Stimulated activated CD8-positive, alpha-beta memory T cell treated with anti-CD3 and anti-CD28 coated beads, Interleukin-7, amount 100 ng/mL, for 24 hours (primary cell): ENCODE data around the gene IFT52.
"Not testable (repeated sequence)": the region's sequence is repeated elsewhere in the genome, so short reads cannot be mapped to it uniquely, and the experiment has no call there.

Experiments
- DNase-seq: peaks from one replicate; pipeline ENCODE4 v3.0.0-alpha.2; 2020; ENCODE audit warnings: low read depth

IFT52 gene

DNA sequence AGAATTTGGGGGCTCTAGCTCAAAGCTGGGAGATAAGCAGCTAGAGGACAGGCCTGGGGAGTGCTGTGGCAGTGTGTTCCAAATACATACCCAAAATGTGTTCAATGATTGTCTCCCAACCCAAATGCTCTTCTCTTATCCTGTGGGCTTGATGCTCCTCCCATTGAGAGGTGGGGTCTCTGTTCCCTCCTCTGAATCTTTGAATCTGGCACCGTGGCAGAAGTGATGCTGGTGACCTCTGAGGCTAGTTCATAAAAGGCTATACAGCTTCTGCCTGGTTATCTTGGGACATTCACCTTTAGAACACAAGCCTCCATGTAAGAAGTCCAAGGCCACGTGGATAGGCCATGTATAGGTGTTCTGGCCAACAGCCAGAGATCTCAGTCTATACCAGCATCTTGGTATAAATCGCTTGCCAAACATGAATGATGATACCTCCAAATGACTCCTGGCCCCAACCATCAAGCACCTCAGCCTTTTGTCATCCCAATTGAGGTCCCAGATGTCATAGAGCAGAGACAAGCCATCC is 60.3 kb downstream of the IFT52 start:
- DNase-seq = no peak

GRCh38 chr20:43651650-43652184 is 61.0 kb downstream of the IFT52 start:
- DNase-seq = not testable (repeated sequence)

GRCh38 chr20:43653966-43654365 is 63.2 kb downstream of the IFT52 start:
- no peak for DNase-seq

GRCh38 chr20:43655176-43655575 is 64.4 kb downstream of the IFT52 start:
- DNase-seq = not testable (repeated sequence)

- DNase-seq = no peak
Measured at GRCh38 chr20:43655937-43656336, 65.2 kb downstream of the IFT52 start.

- peak; percentile 21 for DNase-seq
Measured at GRCh38 chr20:43658069-43658722, 67.5 kb downstream of the IFT52 start.

GRCh38 chr20:43658723-43659419 is 68.1 kb downstream of the IFT52 start:
- no peak for DNase-seq

DNA sequence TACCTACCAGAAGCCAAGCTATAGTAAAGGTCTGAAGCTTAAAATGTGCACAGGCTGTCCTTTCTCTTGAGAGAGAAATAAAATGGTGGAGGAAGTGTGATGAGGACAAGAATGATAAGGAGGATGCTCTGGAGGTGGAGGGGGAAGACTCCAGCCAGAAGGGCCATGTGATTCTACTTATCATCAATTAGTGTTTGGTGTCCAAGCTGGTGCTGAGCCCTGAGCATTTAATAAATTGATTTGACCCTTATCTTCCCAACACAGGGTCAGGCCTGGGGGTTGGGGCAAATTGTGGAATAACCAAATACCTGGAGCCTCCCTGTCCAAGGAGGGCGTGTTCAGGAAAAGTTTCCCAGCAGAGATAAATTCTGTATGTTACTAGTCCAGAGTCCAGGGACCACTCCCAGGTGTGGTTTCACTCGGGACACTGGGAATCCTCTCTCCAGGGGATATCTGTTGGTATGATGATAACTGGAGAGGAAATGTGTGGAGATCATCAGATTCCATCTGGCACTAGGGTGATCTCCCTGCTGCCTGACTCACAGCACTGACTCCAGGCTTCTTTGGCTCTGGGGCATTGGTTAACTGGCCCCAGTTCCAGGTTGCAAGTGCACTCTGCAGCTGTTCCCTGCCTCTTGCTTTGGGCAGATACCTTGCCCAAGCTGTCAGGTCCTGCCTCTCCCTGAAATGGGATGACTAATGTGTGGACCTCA is 72.4 kb downstream of the IFT52 start:
- no peak for DNase-seq

- no peak for DNase-seq
Measured at GRCh38 chr20:43665466-43666176, 74.9 kb downstream of the IFT52 start.

GRCh38 chr20:43666376-43667328 is 75.9 kb downstream of the IFT52 start, which contains the start of gene MYBL2:
Gene MYBL2 (plus strand): TSS chr20:43667114. CDS start chr20:43667284, 170 bp downstream.
- DNase-seq = peak; percentile 37

- no peak for DNase-seq
Measured at GRCh38 chr20:43667341-43668132, 76.8 kb downstream of the IFT52 start.

DNA sequence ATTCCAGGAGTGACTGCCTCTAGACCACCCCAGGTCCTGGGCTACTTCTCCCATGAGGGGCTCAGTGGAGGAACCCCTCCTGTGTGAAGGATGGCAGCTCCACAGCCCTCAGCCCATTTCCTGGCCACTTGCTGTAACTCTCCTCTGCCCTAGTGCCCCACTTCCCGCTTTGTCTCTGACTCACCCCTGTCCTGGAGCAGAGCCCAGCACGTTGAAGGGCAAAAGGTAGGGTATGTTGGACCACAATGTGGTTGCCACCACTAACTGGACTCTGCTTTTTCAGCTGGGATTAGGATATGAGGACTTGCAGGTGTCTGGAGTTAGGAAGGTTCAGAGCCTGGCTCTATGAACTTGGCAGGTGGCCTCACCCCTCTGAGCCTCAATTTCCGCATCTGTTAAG is 78.6 kb downstream of the IFT52 start:
- no peak for DNase-seq

- no peak for DNase-seq
Measured at GRCh38 chr20:43670423-43670822, 79.7 kb downstream of the IFT52 start.

- DNase-seq = no peak
Measured at GRCh38 chr20:43676368-43676767, 85.6 kb downstream of the IFT52 start.

DNA sequence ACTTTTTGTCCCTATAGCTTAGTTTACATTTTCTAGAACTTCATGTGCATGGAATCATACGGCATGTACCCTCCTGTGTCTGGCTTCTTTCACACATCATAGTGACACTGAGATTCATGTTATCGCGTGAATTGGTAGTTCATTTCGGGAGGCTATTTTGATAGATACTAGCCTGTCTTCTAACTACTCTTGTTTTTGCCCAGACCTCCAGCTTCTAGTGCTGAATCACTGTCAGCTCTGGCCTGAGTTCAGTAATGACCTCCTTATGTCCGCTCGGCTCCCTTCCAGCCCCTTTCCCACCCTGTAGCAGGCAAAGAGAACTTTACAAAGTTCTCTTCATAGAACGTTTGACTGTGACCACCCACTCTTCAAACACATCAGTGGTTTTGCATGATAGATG is 90.2 kb downstream of the IFT52 start:
- DNase-seq = no peak

GRCh38 chr20:43681468-43681942 is 90.8 kb downstream of the IFT52 start:
- no peak for DNase-seq

GRCh38 chr20:43681991-43682410 is 91.3 kb downstream of the IFT52 start:
- no peak for DNase-seq

DNA sequence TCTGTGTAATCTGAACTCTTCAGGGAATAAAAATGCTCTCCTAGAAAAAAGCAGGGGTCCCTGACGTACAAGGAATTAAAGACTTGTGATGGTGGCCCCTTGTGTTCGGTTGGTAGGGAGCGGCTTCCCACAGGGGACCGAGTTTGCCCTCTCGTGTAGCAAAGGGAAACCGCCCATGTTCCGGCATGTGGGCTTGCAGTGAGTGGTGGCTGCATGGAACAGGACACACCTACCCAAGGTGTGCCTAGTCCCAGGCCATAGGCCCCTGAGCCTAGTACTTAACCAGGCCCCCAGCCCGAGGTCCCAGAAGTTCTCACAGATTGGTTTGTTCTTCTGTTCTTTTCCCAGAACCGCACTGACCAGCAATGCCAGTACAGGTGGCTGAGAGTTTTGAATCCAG is 91.7 kb downstream of the IFT52 start:
- DNase-seq = no peak

GRCh38 chr20:43686820-43687219 is 96.1 kb downstream of the IFT52 start:
- no peak for DNase-seq

- DNase-seq = no peak
Measured at GRCh38 chr20:43689165-43689564, 98.4 kb downstream of the IFT52 start.
